Thyroid gland (tissue), 4 donors: ENCODE data around the gene ACTG2. TPM values are rescaled to one million over a fixed set of nuclear protein-coding genes. Genes with fewer than 3 reads are reported as not detected.

ENCODE experiments used
- DNase-seq, 2 donors: peaks; one replicate each; pipeline ENCODE4 v3.0.0-alpha.2; 2019
- H3K27ac ChIP-seq, 3 donors: fragments of 200-600 bp; sonication (generic); 1 replicate in 2 of 3; 2 replicates in 1 of 3; pipeline ENCODE4 v1.5.1; 2016 to 2019; ENCODE audit warnings: mild to moderate bottlenecking in 1 of 3, moderate library complexity in 1 of 3
- H3K27me3 ChIP-seq: fragments of 200-600 bp; sonication (generic); one replicate; pipeline ENCODE4 v1.5.1; 2019
- H3K36me3 ChIP-seq, 2 donors: fragments of 200-600 bp; sonication (generic); one replicate each; pipeline ENCODE4 v1.5.1; 2016 to 2019
- H3K4me1 ChIP-seq, 2 donors: fragments of 200-600 bp; sonication (generic); one replicate each; pipeline ENCODE4 v1.5.1; 2017 to 2019
- H3K4me3 ChIP-seq, 3 donors: fragments of 200-600 bp; sonication (generic); replicated peaks in 1 of 3; 1 replicate in 2 of 3; 2 replicates in 1 of 3; pipeline ENCODE4 v1.5.1; 2016; ENCODE audit warnings: mild to moderate bottlenecking in 1 of 3
- H3K9me3 ChIP-seq: fragments of 200-600 bp; sonication (generic); one replicate; pipeline ENCODE4 v1.5.1; 2017
- POLR2A ChIP-seq, 2 donors: fragments of 450-650 bp; IDR thresholded peaks; one replicate each; pipeline ENCODE4 v1.6.1; 2017; ENCODE audit warnings: antibody characterized with exemption in 2 of 2, mild to moderate bottlenecking in 2 of 2, moderate library complexity in 1 of 2
- WGBS, 2 donors: methylation state at CpG; one replicate each; pipeline ENCODE4 v1.1.5; 2017; 5-methylcytosine and 5-hydroxymethylcytosine counted together
- intact Hi-C: fragments of 100-400 bp; cut with DNase I; formaldehyde crosslinking; loops from one replicate; pipeline ENCODE4 v1.15.1; 2023
- total RNA-seq, 4 donors: library from RNA; depleted of rRNA; stranded (reverse); fragments of >200 nt; gene quantifications; one replicate each; pipeline ENCODE4 v1.2.3, GENCODE V29; 2016
- TF ChIP-seq, protein P1 (sequence below), 6 experiments: fragments of 200-600 bp in 3 of 6; fragments of 450-650 bp in 3 of 6; sonication (generic) in 3 of 6; IDR thresholded peaks; one replicate each; pipeline ENCODE4 v1.5.1; 2016 to 2019; ENCODE audit warnings: antibody characterized with exemption in 6 of 6, mild to moderate bottlenecking in 2 of 6, inconsistent platforms in 1 of 6, moderate library complexity in 1 of 6

ACTG2 gene
- total RNA-seq, 4 donors from 2014 or later, result 1.5 to 24.4 (median 2.3) TPM

DNA sequence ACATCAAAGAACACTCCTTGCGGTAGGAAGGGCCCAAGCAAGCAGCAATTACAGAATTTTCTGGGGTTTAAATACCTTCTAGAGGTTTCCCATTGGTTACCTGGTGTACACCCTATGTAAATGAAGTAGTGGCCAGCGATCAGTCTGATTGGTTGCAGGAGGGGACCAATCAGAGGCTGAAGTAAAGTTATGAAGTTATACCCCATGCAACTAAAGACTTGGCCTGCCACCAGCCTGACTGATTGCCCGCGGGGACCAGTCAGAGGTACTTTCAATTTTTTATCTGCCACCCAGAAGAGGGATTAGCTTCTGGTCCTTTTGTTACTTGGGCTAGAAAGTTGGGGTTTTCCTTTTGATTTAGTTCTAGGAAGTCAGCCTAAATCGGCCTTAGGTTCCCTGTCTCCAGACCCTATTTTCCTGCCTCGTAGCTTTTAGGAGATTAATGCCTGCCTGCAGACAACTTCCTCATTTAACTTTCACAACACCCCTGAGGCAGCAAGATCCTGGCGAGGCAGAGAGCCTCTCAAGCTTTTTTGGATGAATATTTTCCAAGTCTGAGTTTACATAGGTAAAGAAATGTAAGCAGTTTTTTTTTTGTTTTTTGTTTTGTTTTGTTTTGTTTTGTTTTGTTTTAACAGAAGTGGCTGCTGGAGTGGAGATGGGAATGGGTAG, 32.4 kb downstream of the ACTG2 start:
- Histone ChIP-seq H3K4me1 (peaks cover 14 to 20% of the 10 kb centered on the region in 2 donors), H3K36me3 (no peaks in the 10 kb centered on the region), H3K27ac (no peak overlapping the region), H3K4me3 (no peak overlapping the region), H3K9me3 (no peaks in the 10 kb centered on the region), H3K27me3 (no peaks in the 10 kb centered on the region)
- no peak for DNase-seq
- intact Hi-C loops, result loop anchor here (10.0 kb wide), 1 partner anchor 80 kb away; no protein-coding TSS in a partner anchor
- WGBS, 2 donors, result 87 to 90% methylated on average over 7 of the region's 7 CpGs
- no peak for TF ChIP-seq POLR2A (IDR thresholded peaks at IDR 0.05)
- TF ChIP-seq, protein P1, sequence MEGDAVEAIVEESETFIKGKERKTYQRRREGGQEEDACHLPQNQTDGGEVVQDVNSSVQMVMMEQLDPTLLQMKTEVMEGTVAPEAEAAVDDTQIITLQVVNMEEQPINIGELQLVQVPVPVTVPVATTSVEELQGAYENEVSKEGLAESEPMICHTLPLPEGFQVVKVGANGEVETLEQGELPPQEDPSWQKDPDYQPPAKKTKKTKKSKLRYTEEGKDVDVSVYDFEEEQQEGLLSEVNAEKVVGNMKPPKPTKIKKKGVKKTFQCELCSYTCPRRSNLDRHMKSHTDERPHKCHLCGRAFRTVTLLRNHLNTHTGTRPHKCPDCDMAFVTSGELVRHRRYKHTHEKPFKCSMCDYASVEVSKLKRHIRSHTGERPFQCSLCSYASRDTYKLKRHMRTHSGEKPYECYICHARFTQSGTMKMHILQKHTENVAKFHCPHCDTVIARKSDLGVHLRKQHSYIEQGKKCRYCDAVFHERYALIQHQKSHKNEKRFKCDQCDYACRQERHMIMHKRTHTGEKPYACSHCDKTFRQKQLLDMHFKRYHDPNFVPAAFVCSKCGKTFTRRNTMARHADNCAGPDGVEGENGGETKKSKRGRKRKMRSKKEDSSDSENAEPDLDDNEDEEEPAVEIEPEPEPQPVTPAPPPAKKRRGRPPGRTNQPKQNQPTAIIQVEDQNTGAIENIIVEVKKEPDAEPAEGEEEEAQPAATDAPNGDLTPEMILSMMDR (IDR thresholded peaks at IDR 0.05), result no peak

DNA sequence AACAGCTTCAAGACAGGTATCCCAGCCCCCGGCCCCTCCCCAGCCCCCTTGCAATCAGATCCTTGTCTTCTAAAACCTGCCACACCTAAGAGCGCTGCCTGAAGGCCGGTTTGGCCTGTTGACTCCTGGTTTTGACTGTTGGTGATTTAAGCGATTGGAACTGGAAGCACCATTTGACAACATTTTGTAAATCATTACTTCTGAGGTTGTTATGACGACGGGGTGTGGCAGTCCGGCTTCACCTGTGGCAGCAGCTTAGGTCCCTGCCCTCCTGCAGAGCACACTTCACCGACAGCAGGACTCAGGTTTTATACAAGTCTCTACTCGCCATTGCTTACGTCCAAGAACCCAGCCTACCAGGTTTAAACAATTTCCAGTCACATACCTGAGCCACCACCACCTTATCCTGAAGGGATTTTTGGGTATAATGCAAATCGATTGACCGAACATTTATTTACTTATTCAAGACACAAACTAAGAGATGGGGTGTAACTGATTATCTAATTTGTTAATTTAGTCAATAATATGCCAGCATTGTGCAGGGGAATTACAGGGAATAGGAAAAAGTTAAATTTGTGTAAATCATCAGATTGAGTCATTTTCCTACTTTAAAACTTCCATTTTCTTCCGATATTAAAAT, 33.2 kb downstream of the ACTG2 start:
- Histone ChIP-seq H3K4me3 (peak overlapping the region in 1 of 3 donors; percentile 74), H3K4me1 (peaks cover 14 to 20% of the 10 kb centered on the region in 2 donors), H3K9me3 (no peaks in the 10 kb centered on the region), H3K36me3 (no peaks in the 10 kb centered on the region), H3K27me3 (no peaks in the 10 kb centered on the region), H3K27ac (peak overlapping the region; percentile 43 to 91 (median 59))
- intact Hi-C loops, result loop anchor here (10.0 kb wide), 1 partner anchor 79 kb away; no protein-coding TSS in a partner anchor
- peak in 1 of 2 donors; percentile 4 for DNase-seq
- TF ChIP-seq, protein P1 (IDR thresholded peaks at IDR 0.05), result no peak
- TF ChIP-seq POLR2A (IDR thresholded peaks at IDR 0.05), result no peak
- 76 to 81% methylated on average over 13 of the region's 13 CpGs for WGBS, 2 donors

DNA sequence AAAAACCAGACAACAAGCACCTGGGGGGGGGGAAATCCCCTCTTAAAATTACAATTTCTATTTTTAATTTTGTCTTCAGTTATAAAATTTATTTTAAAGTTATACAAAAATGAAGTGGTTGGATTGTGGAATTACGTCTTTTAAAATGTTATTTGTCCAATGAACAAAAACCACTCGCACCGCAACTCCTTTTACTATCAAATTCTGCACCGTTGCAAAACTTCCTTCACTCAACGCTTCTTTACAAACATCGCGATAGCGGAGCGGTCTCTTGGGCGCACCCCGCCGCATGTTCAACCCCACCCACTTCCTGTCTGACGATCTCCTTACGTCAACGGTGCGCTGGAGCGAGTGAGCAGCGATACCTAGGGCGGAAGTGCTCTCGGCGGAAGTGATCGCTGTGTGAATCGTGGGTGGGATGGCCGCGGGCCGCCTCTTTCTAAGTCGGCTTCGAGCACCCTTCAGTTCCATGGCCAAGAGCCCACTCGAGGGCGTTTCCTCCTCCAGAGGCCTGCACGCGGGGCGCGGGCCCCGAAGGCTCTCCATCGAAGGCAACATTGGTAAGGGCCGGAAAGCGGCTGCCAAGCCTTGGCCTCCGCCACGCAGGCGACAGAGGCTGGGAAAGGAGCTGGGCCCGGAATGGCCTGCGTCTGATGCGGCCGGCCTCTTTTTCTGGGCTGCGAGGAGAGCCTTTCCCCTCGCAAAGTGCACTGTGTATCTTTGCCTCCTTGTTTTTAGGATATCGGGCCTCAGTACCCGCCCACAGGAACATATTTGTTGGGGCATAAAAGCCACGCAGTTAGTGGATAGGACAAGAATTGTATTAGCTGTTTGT, 33.9 kb downstream of the ACTG2 start, which contains the start of gene DGUOK:
TSS of gene DGUOK (plus strand) at position 388 of the 835 bp plus-strand sequence. CDS start at position 419, 31 bp downstream.
- Histone ChIP-seq H3K36me3 (no peaks in the 10 kb centered on the region), H3K9me3 (no peaks in the 10 kb centered on the region), H3K4me1 (peaks cover 14 to 20% of the 10 kb centered on the region in 2 donors), H3K4me3 (peak within 1 kb of the TSS; percentile 16 to 74 (median 70)), H3K27ac (peak within 1 kb of the TSS; percentile 91 to 96 (median 95)), H3K27me3 (no peaks in the 10 kb centered on the region)
- TF ChIP-seq, protein P1 (IDR thresholded peaks at IDR 0.05), result peak in 1 of 6 experiments; percentile 3
- peak in 1 of 2 donors; percentile 91 for TF ChIP-seq POLR2A (IDR thresholded peaks at IDR 0.05)
- intact Hi-C loops, result loop anchor here (10.0 kb wide), 1 partner anchor 78 kb away; no protein-coding TSS in a partner anchor
- DNase-seq, result peak; percentile 99
- WGBS, 2 donors, result 0 to 2% methylated on average over 35 to 50 of the region's 50 CpGs

DNA sequence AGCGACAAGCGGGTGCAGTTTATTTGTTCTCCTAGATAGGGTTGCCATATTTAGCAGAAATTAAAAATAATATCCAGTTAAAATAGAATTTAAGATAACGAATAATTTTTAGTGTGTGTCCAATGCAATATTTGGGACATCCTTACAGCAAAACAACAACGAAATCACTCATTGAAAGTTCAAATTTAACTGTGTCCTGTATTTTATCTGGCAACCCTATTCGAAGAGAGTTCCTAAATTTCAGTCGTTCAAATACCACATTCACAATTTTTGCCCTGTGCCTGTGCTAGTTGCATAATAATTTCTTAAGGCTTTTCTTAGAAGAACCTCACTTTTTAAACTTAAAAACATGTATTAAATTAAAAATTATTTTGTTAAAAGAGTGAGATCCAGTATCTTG, 34.5 kb downstream of the ACTG2 start:
- intact Hi-C loops, result loop anchor here (10.0 kb wide), 1 partner anchor 77 kb away; no protein-coding TSS in a partner anchor

More for the DNA sequence above, 34.5 kb downstream of the ACTG2 start:
- Histone ChIP-seq H3K4me3 (peak overlapping the region; percentile 16 to 74 (median 70)), H3K27me3 (no peaks in the 10 kb centered on the region), H3K36me3 (no peaks in the 10 kb centered on the region), H3K27ac (peak overlapping the region; percentile 91 to 96 (median 95)), H3K4me1 (peaks cover 14 to 20% of the 10 kb centered on the region in 2 donors), H3K9me3 (no peaks in the 10 kb centered on the region)
- no peak for DNase-seq
- TF ChIP-seq, protein P1 (IDR thresholded peaks at IDR 0.05), result no peak
- TF ChIP-seq POLR2A (IDR thresholded peaks at IDR 0.05), result no peak
- 24 to 32% methylated on average over 6 of the region's 6 CpGs for WGBS, 2 donors
